H1 (cell line): Measurements from ENCODE around the gene JAKMIP1. TPM values are rescaled to one million over a fixed set of nuclear protein-coding genes. Genes with fewer than 3 reads are reported as not detected.

Experiments used
- CTCF ChIA-PET: fragments of 300-600 bp; sonication (Branson Sonifier 250); formaldehyde crosslinking; loops from one replicate; lab custom pipeline; 2021; ENCODE audit not compliant: partially characterized antibody; lab: Charles Lee
- POLR2A ChIA-PET: fragments of 300-600 bp; sonication (Branson Sonifier 250); formaldehyde crosslinking; loops from one replicate; lab custom pipeline; 2021; ENCODE audit warnings: inconsistent platforms; ENCODE audit not compliant: partially characterized antibody; lab: Charles Lee
- DNase-seq, 2 experiments: peaks; one replicate each; pipeline versions ENCODE4 v3.0.0 to v3.0.0-alpha.2; 2010 to 2022; ENCODE audit warnings: low spot score in 2 of 2, low read depth in 1 of 2, mixed read lengths in 1 of 2
- FAIRE-seq: peaks from 2 replicates; lab custom pipeline; 2011; peaks lifted over from hg19 to GRCh38; lab: Jason Lieb, UNC
- H2AFZ ChIP-seq: 2 replicates; pipeline ENCODE4 v1.8.1; 2012; ENCODE audit warnings: low read length, inconsistent platforms
- H2AK5ac ChIP-seq: 2 replicates; pipeline ENCODE4 v1.6.1; 2013; ENCODE audit warnings: low read depth, low read length
- H2BK120ac ChIP-seq: replicated peaks from 2 replicates; pipeline ENCODE3; 2013; ENCODE audit warnings: low read depth, low read length, inconsistent platforms
- H2BK12ac ChIP-seq: 2 replicates; pipeline ENCODE4 v1.6.1; 2013; ENCODE audit warnings: low read depth, low read length
- H2BK15ac ChIP-seq: 2 replicates; pipeline ENCODE4 v1.6.1; 2013; ENCODE audit warnings: low read length
- H2BK20ac ChIP-seq: 2 replicates; pipeline ENCODE4 v1.6.1; 2013; ENCODE audit warnings: low read length
- H2BK5ac ChIP-seq: 2 replicates; pipeline ENCODE4 v1.6.1; 2013; ENCODE audit warnings: low read depth, low read length
- H3K14ac ChIP-seq: 2 replicates; pipeline ENCODE4 v1.6.1; 2013; ENCODE audit warnings: inconsistent platforms; ENCODE audit not compliant: insufficient read length
- H3K18ac ChIP-seq: 2 replicates; pipeline ENCODE4 v1.6.1; 2013; ENCODE audit warnings: low read length; ENCODE audit errors: extremely low read depth
- H3K23ac ChIP-seq: 2 replicates; pipeline ENCODE4 v1.6.1; 2013; ENCODE audit warnings: inconsistent platforms; ENCODE audit not compliant: insufficient read length
- H3K23me2 ChIP-seq: 2 replicates; pipeline ENCODE4 v1.6.1; 2013; ENCODE audit warnings: low read depth, low read length
- H3K27ac ChIP-seq: 2 replicates; pipeline ENCODE4 v1.6.1; 2011; ENCODE audit warnings: low read depth, low read length, inconsistent platforms
- H3K27me3 ChIP-seq, 4 experiments: replicated peaks in 1 of 4; 1 replicate in 1 of 4; 2 replicates in 3 of 4; pipeline versions ENCODE4 v1.6.1 to v1.8.1; 2011 to 2013; ENCODE audit warnings: low read length in 3 of 4, mild to moderate bottlenecking in 3 of 4, inconsistent platforms in 2 of 4, mixed read lengths in 2 of 4, moderate library complexity in 1 of 4; ENCODE audit not compliant: control insufficient read depth in 3 of 4, insufficient read depth in 3 of 4; ENCODE audit errors: extremely low read depth in 1 of 4
- H3K36me3 ChIP-seq, 4 experiments: 2 replicates each; pipeline versions ENCODE4 v1.6.1 to v1.8.1; 2011 to 2013; ENCODE audit warnings: mild to moderate bottlenecking in 4 of 4, low read length in 3 of 4, moderate library complexity in 2 of 4, control low read depth in 1 of 4, inconsistent platforms in 1 of 4; ENCODE audit not compliant: insufficient read depth in 4 of 4, control insufficient read depth in 2 of 4
- H3K4ac ChIP-seq: replicated peaks from 2 replicates; pipeline ENCODE3; 2013; ENCODE audit warnings: low read length, low read depth, mixed read lengths, inconsistent platforms; ENCODE audit not compliant: insufficient read length
- H3K4me1 ChIP-seq, 4 experiments: replicated peaks in 1 of 4; 1 replicate in 1 of 4; 2 replicates in 3 of 4; pipeline versions ENCODE4 v1.6.1 to v1.8.1; 2011 to 2013; ENCODE audit warnings: low read length in 3 of 4, inconsistent platforms in 2 of 4, mixed read lengths in 1 of 4; ENCODE audit not compliant: insufficient read depth in 4 of 4, control insufficient read depth in 3 of 4
- H3K4me2 ChIP-seq, 2 experiments: 2 replicates each; pipeline versions ENCODE4 v1.6.1 to v1.8.1; 2011 to 2013; ENCODE audit warnings: low read depth in 2 of 2, low read length in 2 of 2, control low read depth in 1 of 2, inconsistent platforms in 1 of 2, mild to moderate bottlenecking in 1 of 2; ENCODE audit not compliant: insufficient read depth in 1 of 2
- H3K4me3 ChIP-seq, 4 experiments: fragments of 200-600, 300-600 bp in 1 of 4; sonication (generic), shearing (Covaris generic), sonication (Bioruptor Twin) in 1 of 4; 2 replicates each; pipeline versions ENCODE4 v1.5.1 to v1.8.1; 2011 to 2016; ENCODE audit warnings: low read length in 4 of 4, low read depth in 3 of 4, control low read depth in 2 of 4, inconsistent platforms in 2 of 4, mild to moderate bottlenecking in 2 of 4, mixed read lengths in 1 of 4, moderate library complexity in 1 of 4; ENCODE audit not compliant: insufficient read depth in 2 of 4; ENCODE audit errors: extremely low read depth in 1 of 4
- H3K56ac ChIP-seq: replicated peaks from 2 replicates; pipeline ENCODE3; 2013; ENCODE audit warnings: low read depth, mild to moderate bottlenecking, mixed read lengths, low read length, inconsistent platforms; ENCODE audit not compliant: insufficient read length
- H3K79me1 ChIP-seq: 2 replicates; pipeline ENCODE4 v1.6.1; 2013; ENCODE audit warnings: low read depth, low read length, control low read depth
- H3K79me2 ChIP-seq, 2 experiments: 2 replicates each; pipeline versions ENCODE4 v1.6.1 to v1.8.1; 2012 to 2013; ENCODE audit warnings: low read length in 2 of 2, mild to moderate bottlenecking in 2 of 2, inconsistent platforms in 1 of 2; ENCODE audit not compliant: insufficient read depth in 2 of 2, control insufficient read depth in 1 of 2
- H3K9ac ChIP-seq, 4 experiments: replicated peaks in 1 of 4; 1 replicate in 1 of 4; 2 replicates in 3 of 4; pipeline versions ENCODE4 v1.6.1 to v1.8.1; 2011 to 2013; ENCODE audit warnings: low read depth in 3 of 4, low read length in 3 of 4, control low read depth in 2 of 4, mild to moderate bottlenecking in 2 of 4, moderate library complexity in 2 of 4, inconsistent platforms in 1 of 4; ENCODE audit errors: extremely low read depth in 1 of 4
- H3K9me3 ChIP-seq, 2 experiments: 2 replicates each; pipeline versions ENCODE4 v1.6.1 to v1.8.1; 2012 to 2013; ENCODE audit warnings: mild to moderate bottlenecking in 2 of 2, moderate library complexity in 2 of 2, control low read depth in 1 of 2, inconsistent platforms in 1 of 2, low read depth in 1 of 2, low read length in 1 of 2, mixed read lengths in 1 of 2; ENCODE audit not compliant: insufficient read depth in 2 of 2
- H4K20me1 ChIP-seq, 2 experiments: replicated peaks in 1 of 2; 2 replicates each; pipeline versions ENCODE3 to v1.8.1; 2011 to 2013; ENCODE audit warnings: inconsistent platforms in 2 of 2, low read length in 2 of 2, mild to moderate bottlenecking in 1 of 2; ENCODE audit not compliant: insufficient read depth in 2 of 2, control insufficient read depth in 1 of 2
- H4K5ac ChIP-seq: 2 replicates; pipeline ENCODE4 v1.6.1; 2013; ENCODE audit warnings: low read length, low read depth, mixed read lengths, inconsistent platforms; ENCODE audit not compliant: insufficient read length
- H4K8ac ChIP-seq: 2 replicates; pipeline ENCODE4 v1.8.0; 2013; ENCODE audit warnings: mild to moderate bottlenecking, moderate library complexity, low read length, inconsistent platforms; ENCODE audit not compliant: insufficient read depth; ENCODE audit errors: extremely low read depth
- H4K91ac ChIP-seq: replicated peaks from 2 replicates; pipeline ENCODE3; 2013; ENCODE audit warnings: low read length, mixed read lengths, inconsistent platforms; ENCODE audit not compliant: insufficient read length
- CREB1 ChIP-seq: IDR thresholded peaks from 2 replicates; pipeline ENCODE4 v1.6.1; 2012; ENCODE audit warnings: inconsistent platforms
- HDAC2 ChIP-seq, 2 experiments: fragments of 300-600 bp in 1 of 2; sonication (generic) in 1 of 2; IDR thresholded peaks; 2 replicates each; pipeline ENCODE4 v1.6.1; 2011 to 2012; ENCODE audit warnings: low read depth in 2 of 2, low read length in 2 of 2, mild to moderate bottlenecking in 2 of 2, moderate library complexity in 2 of 2, borderline replicate concordance in 1 of 2, inconsistent platforms in 1 of 2
- RBBP5 ChIP-seq: IDR thresholded peaks from 2 replicates; pipeline ENCODE4 v1.7.1; 2012; ENCODE audit warnings: low read depth, mild to moderate bottlenecking, inconsistent platforms, low read length, moderate library complexity, borderline replicate concordance
- RNF2 ChIP-seq: fragments of 200-900, 300-1000 bp; sonication (generic); IDR thresholded peaks from 2 replicates; pipeline ENCODE4 v1.7.1; 2016; ENCODE audit warnings: borderline replicate concordance, low read depth, mild to moderate bottlenecking, antibody characterized with exemption, low read length; ENCODE audit not compliant: poor library complexity, severe bottlenecking; ENCODE audit errors: missing control alignments
- SIN3A ChIP-seq, 2 experiments: IDR thresholded peaks in 1 of 2; conservative IDR thresholded peaks in 1 of 2; 2 replicates each; pipeline ENCODE4 v1.6.1; 2011 to 2012; ENCODE audit warnings: low read length in 2 of 2, improper control_type of control experiment in 1 of 2, low read depth in 1 of 2, mild to moderate bottlenecking in 1 of 2
- TCF12 ChIP-seq: IDR thresholded peaks from 2 replicates; pipeline ENCODE4 v1.6.1; 2011; ENCODE audit warnings: low read depth, mild to moderate bottlenecking, low read length
- WGBS, 2 experiments: shearing (Covaris generic) in 1 of 2; methylation state at CpG; one replicate each; pipeline versions ENCODE4 v1.1.6 to v1.1.7; 2013 to 2015; ENCODE audit warnings: low lambda C conversion rate in 2 of 2, mixed read lengths in 2 of 2, inconsistent platforms in 1 of 2, low coverage in 1 of 2, missing lambda C conversion rate in 1 of 2; ENCODE audit not compliant: insufficient replicate concordance in 2 of 2, insufficient coverage in 1 of 2, insufficient read length in 1 of 2; ENCODE audit errors: extremely low coverage in 1 of 2, missing lambda C conversion rate in 1 of 2; 5-methylcytosine and 5-hydroxymethylcytosine counted together
- polyA plus RNA-seq, 7 experiments: library from polyadenylated mRNA; depleted of rRNA in 3 of 7; stranded (reverse) in 5 of 7; unstranded in 2 of 7; fragments of >200 nt in 5 of 7; fragments of 200-250 nt in 2 of 7; gene quantifications; 1 replicate in 5 of 7; 2 replicates in 1 of 7; 4 replicates in 1 of 7; pipeline versions ENCODE4 v1.2.1 to v1.2.3, GENCODE V29; 2011 to 2013; ENCODE audit warnings: missing spikeins in 2 of 7, mixed read lengths in 2 of 7
- total RNA-seq: library from RNA; stranded (reverse); fragmentation: NEBNext Ultra II Directional; extraction: Animal tissue kit (Norgen Biotek cat#: 25700); gene quantifications from 2 replicates; pipeline ENCODE4 v1.2.1, GENCODE V29; 2021

Gene JAKMIP1
- total and polyA plus RNA-seq, 2 of the 8 experiments (the other 6 are each of a cell fraction or from before 2014, with no cell fraction given), result 2.5 to 4.4 TPM

DNA sequence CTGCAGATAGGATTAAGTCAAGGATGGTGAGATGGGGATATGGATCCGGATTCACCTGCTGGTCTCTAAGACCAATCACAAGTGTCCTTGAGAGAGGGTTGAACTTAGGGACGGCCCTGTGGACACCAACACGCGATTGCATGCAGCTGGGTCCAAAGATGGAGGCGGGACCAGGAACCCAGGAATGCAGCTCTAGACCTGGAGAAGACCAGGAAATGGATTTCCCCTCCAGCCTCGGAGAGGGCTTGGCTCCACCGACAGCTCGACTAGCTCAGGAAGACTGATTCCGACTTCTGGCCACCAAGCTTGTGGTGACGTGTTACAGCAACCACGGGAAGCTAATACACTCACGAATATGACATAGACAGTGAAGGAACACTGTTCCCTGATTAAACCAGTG lies 186.8 kb downstream of the JAKMIP1 start:
- no peak for DNase-seq
- H2BK15ac ChIP-seq, result no peak overlapping the region
- H3K56ac ChIP-seq, result no peak overlapping the region
- no peak overlapping the region for H2BK5ac ChIP-seq
- 94% methylated on average over 12 of the region's 12 CpGs; no CpG with 5 or more reads in 1 of the 2 experiments for WGBS, 2 experiments
- H2BK12ac ChIP-seq, result no peak overlapping the region
- no peak overlapping the region for H3K18ac ChIP-seq
- H3K9ac ChIP-seq, result no peak overlapping the region
- no peak for TF ChIP-seq HDAC2 (IDR thresholded peaks at IDR 0.05; ENCODE audit: borderline replicate concordance in 1 of 2, low read depth in 2 of 2, low read length in 2 of 2)
- TF ChIP-seq CREB1, result no peak
- no peak for TF ChIP-seq RNF2
- TF ChIP-seq SIN3A (conservative IDR thresholded peaks at IDR 0.05 in 1 of 2, IDR thresholded peaks at IDR 0.05 in 1 of 2; ENCODE audit: low read depth in 1 of 2, low read length in 2 of 2), result no peak
- no peak for TF ChIP-seq RBBP5
- no peak for TF ChIP-seq TCF12
- TF ChIP-seq, all 59 proteins: peak for 0
- ChIA-PET POLR2A (no interaction called here), CTCF (interaction anchor here (1.3 to 4.5 kb wide), 5 partner anchors 11 to 97 kb away, joined by 3 to 39 read pairs (median 5); no protein-coding TSS in a partner anchor)
- Histone ChIP-seq H3K27me3 (peaks cover 0 to 4% (median 4%) of the 10 kb centered on the region in 4 experiments; a peak in 3 of 7 replicates), H2AFZ (no peak overlapping the region), H3K14ac (no peak overlapping the region), H2BK20ac (no peak overlapping the region), H2BK120ac (no peak overlapping the region), H3K4me1 (no peaks in the 10 kb centered on the region; a peak in 1 of 7 replicates), H3K23me2 (no peaks in the 10 kb centered on the region), H2AK5ac (no peak overlapping the region), H3K27ac (no peak overlapping the region), H3K4me2 (no peak overlapping the region), H3K23ac (no peak overlapping the region), H4K5ac (no peak overlapping the region), H3K4ac (no peak overlapping the region), H3K9me3 (no peaks in the 10 kb centered on the region), H4K91ac (no peak overlapping the region), H3K36me3 (no peaks in the 10 kb centered on the region), H4K20me1 (peaks cover 0 to 1% of the 10 kb centered on the region in 2 experiments), H3K79me1 (no peaks in the 10 kb centered on the region), H3K4me3 (no peak overlapping the region), H3K79me2 (no peaks in the 10 kb centered on the region), H4K8ac (no peak overlapping the region)
- FAIRE-seq, result no peak
